ENCODE results near the gene KHDRBS2. TPM values are rescaled to one million over a fixed set of nuclear protein-coding genes. Genes with fewer than 3 reads are reported as not detected.

The KHDRBS2 gene
- total RNA-seq, 1 donor from 2014 or later: 14.0 TPM

- no peak overlapping the region for H3K4me3 ChIP-seq
- H3K4me1 ChIP-seq: peaks cover 7% of the 10 kb centered on the region
- no peaks in the 10 kb centered on the region for H3K27me3 Mint-ChIP-seq (ENCODE audit: insufficient read depth, low read depth)
- no peak overlapping the region for H2AFZ ChIP-seq (replicated peaks)
- peaks cover 5% of the 10 kb centered on the region for H3K36me3 Mint-ChIP-seq
- no peak overlapping the region for H3K4me2 ChIP-seq
- H3K4me1 Mint-ChIP-seq: peaks cover 10% of the 10 kb centered on the region
- H4K20me1 ChIP-seq (ENCODE audit: low read depth): no peaks in the 10 kb centered on the region
- no peak overlapping the region for H3K27ac Mint-ChIP-seq
- no peaks in the 10 kb centered on the region for H3K27me3 ChIP-seq
- H3K36me3 ChIP-seq: no peaks in the 10 kb centered on the region
- peaks cover 13% of the 10 kb centered on the region for H3F3A ChIP-seq (ENCODE audit: low read depth)
- peaks cover 9% of the 10 kb centered on the region for H3K9me3 Mint-ChIP-seq
- no peak for TF ChIP-seq EZH2phosphoT487 (IDR thresholded peaks at IDR 0.05)
- no peak for TF ChIP-seq CTCF (IDR thresholded peaks at IDR 0.05)
- no peak for TF ChIP-seq EZH2 (IDR thresholded peaks at IDR 0.05)
- H3K9ac ChIP-seq: no peak overlapping the region
- DNase-seq (ENCODE audit: low spot score): no peak
- no peaks in the 10 kb centered on the region for H3K9me3 ChIP-seq (ENCODE audit: low read depth)
- no peak overlapping the region for H3K27ac ChIP-seq
- no peak overlapping the region for H3K4me3 Mint-ChIP-seq
- no peaks in the 10 kb centered on the region for H3K79me2 ChIP-seq (ENCODE audit: low read depth)
Observed at GRCh38 chr6:61959196-61959595, 326.8 kb downstream of the KHDRBS2 start.

- H3K4me2 ChIP-seq: no peak overlapping the region
- Mint-ChIP-seq H3K27me3 (ENCODE audit: insufficient read depth, low read depth) (no peaks in the 10 kb centered on the region), H3K27ac (no peak overlapping the region), H3K36me3 (peaks cover 5% of the 10 kb centered on the region), H3K4me3 (no peak overlapping the region), H3K9me3 (peaks cover 9% of the 10 kb centered on the region), H3K4me1 (peaks cover 7% of the 10 kb centered on the region)
- no peak overlapping the region for H3K4me3 ChIP-seq
- no peaks in the 10 kb centered on the region for H4K20me1 ChIP-seq (ENCODE audit: low read depth)
- no peaks in the 10 kb centered on the region for H3K9me3 ChIP-seq (ENCODE audit: low read depth)
- no peaks in the 10 kb centered on the region for H3K4me1 ChIP-seq
- H2AFZ ChIP-seq (replicated peaks): no peak overlapping the region
- TF ChIP-seq EZH2 (IDR thresholded peaks at IDR 0.05): no peak
- TF ChIP-seq CTCF (IDR thresholded peaks at IDR 0.05): no peak
- no peak for TF ChIP-seq EZH2phosphoT487 (IDR thresholded peaks at IDR 0.05)
- peaks cover 18% of the 10 kb centered on the region for H3F3A ChIP-seq (ENCODE audit: low read depth)
- H3K27me3 ChIP-seq: no peaks in the 10 kb centered on the region
- no peaks in the 10 kb centered on the region for H3K79me2 ChIP-seq (ENCODE audit: low read depth)
- no peak for DNase-seq (ENCODE audit: low spot score)
- no peak overlapping the region for H3K27ac ChIP-seq
- H3K36me3 ChIP-seq: no peaks in the 10 kb centered on the region
- no peak overlapping the region for H3K9ac ChIP-seq
Observed at GRCh38 chr6:61953851-61954250, 332.2 kb downstream of the KHDRBS2 start.

GRCh38 chr6:61951586-61951985, 334.4 kb downstream of the KHDRBS2 start:
- Histone ChIP-seq H3K27ac (no peak overlapping the region), H3K4me2 (no peak overlapping the region), H3F3A (ENCODE audit: low read depth) (peaks cover 18% of the 10 kb centered on the region), H3K9me3 (ENCODE audit: low read depth) (no peaks in the 10 kb centered on the region), H3K27me3 (no peaks in the 10 kb centered on the region), H3K4me1 (no peaks in the 10 kb centered on the region), H3K79me2 (ENCODE audit: low read depth) (no peaks in the 10 kb centered on the region), H3K36me3 (no peaks in the 10 kb centered on the region), H2AFZ (replicated peaks) (no peak overlapping the region), H4K20me1 (ENCODE audit: low read depth) (no peaks in the 10 kb centered on the region), H3K4me3 (no peak overlapping the region), H3K9ac (no peak overlapping the region)
- TF ChIP-seq EZH2phosphoT487 (IDR thresholded peaks at IDR 0.05): no peak
- no peak for TF ChIP-seq EZH2 (IDR thresholded peaks at IDR 0.05)
- DNase-seq (ENCODE audit: low spot score): no peak
- H3K27me3 Mint-ChIP-seq (ENCODE audit: insufficient read depth, low read depth): no peaks in the 10 kb centered on the region
- H3K36me3 Mint-ChIP-seq: peaks cover 2% of the 10 kb centered on the region
- H3K4me1 Mint-ChIP-seq: peaks cover 4% of the 10 kb centered on the region
- H3K9me3 Mint-ChIP-seq: no peaks in the 10 kb centered on the region
- H3K4me3 Mint-ChIP-seq: no peak overlapping the region
- H3K27ac Mint-ChIP-seq: no peak overlapping the region

GRCh38 chr6:61950811-61951210, 335.2 kb downstream of the KHDRBS2 start:
- H3K4me1 Mint-ChIP-seq: peaks cover 4% of the 10 kb centered on the region
- Histone ChIP-seq H3K27ac (no peak overlapping the region), H3K4me2 (no peak overlapping the region), H3K4me1 (no peaks in the 10 kb centered on the region), H3K79me2 (ENCODE audit: low read depth) (no peaks in the 10 kb centered on the region), H3K4me3 (no peak overlapping the region), H3K36me3 (no peaks in the 10 kb centered on the region), H4K20me1 (ENCODE audit: low read depth) (no peaks in the 10 kb centered on the region), H2AFZ (replicated peaks) (no peak overlapping the region), H3F3A (ENCODE audit: low read depth) (peaks cover 15% of the 10 kb centered on the region), H3K9ac (no peak overlapping the region), H3K9me3 (ENCODE audit: low read depth) (no peaks in the 10 kb centered on the region), H3K27me3 (no peaks in the 10 kb centered on the region)
- H3K36me3 Mint-ChIP-seq: no peaks in the 10 kb centered on the region
- H3K27ac Mint-ChIP-seq: no peak overlapping the region
- DNase-seq (ENCODE audit: low spot score): no peak
- no peak overlapping the region for H3K4me3 Mint-ChIP-seq
- no peaks in the 10 kb centered on the region for H3K27me3 Mint-ChIP-seq (ENCODE audit: insufficient read depth, low read depth)
- H3K9me3 Mint-ChIP-seq: no peaks in the 10 kb centered on the region
- TF ChIP-seq EZH2 (IDR thresholded peaks at IDR 0.05) (no peak), EZH2phosphoT487 (IDR thresholded peaks at IDR 0.05) (no peak), CTCF (IDR thresholded peaks at IDR 0.05) (no peak)

Measured in neural progenitor cell (in vitro differentiated cells).